HG03432 (cell line): Measurements from ENCODE around the gene SLIRP.
"Not testable (repeated sequence)": the region's sequence is repeated elsewhere in the genome, so short reads cannot be mapped to it uniquely, and the experiment has no call there.

Experiments used
- ATAC-seq: cut with Tn5 transposase; IDR thresholded peaks from one replicate; pipeline ENCODE4 v1.9.1; 2021; ENCODE audit warnings: mild to moderate bottlenecking, moderate library complexity; ENCODE audit not compliant: unreplicated experiment

The SLIRP gene

DNA sequence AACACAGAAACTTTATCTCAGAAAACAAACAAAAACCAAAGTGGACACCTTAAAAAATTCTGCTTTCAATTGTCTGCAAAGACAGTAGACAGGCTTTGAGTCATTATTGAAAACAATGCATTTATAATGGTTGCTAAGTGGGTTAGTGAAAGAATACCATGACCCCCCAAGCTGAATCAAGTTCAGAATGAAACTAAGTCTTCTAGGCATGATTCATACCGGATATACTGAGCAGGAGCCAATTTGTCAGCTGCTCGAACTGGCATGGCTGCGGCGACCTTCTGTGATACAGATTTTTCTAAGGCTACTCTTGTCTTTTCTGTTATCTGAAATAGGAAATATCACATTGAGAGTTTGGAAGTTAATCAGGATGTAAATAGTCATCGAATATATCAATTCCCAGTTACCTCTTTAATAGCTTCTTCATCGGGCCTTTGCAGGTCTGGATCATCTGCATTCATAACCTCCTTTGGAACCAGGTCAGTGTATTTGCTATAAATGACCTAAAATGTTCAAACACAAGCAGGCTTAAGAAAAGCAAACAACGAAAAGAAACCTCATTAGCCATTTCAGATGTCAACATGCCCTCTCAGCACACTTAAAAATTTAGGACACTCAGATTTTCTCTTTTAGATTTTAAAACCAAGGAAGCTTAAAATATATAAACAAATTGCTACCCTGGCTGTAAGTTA is 30.8 kb downstream of the SLIRP start:
- ATAC-seq = no peak

DNA sequence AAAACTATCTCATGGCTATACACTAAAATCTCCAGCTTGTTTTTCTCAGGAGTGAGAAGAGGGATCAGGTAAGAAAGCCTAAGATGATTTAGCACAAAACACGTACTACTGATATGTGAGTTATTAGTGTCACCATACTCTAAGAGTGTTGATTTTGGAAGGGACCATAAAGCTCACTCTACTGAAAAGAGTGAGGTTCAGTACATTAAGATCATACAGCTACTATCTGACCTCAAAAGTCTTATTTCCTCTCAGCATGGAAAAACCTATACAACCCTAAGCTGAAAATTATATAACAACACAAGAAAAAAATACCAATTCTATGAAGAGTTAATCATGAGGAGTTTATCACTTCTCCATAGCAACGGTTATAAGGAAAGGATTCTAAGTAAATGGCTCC is 33.5 kb downstream of the SLIRP start:
- ATAC-seq = no peak

DNA sequence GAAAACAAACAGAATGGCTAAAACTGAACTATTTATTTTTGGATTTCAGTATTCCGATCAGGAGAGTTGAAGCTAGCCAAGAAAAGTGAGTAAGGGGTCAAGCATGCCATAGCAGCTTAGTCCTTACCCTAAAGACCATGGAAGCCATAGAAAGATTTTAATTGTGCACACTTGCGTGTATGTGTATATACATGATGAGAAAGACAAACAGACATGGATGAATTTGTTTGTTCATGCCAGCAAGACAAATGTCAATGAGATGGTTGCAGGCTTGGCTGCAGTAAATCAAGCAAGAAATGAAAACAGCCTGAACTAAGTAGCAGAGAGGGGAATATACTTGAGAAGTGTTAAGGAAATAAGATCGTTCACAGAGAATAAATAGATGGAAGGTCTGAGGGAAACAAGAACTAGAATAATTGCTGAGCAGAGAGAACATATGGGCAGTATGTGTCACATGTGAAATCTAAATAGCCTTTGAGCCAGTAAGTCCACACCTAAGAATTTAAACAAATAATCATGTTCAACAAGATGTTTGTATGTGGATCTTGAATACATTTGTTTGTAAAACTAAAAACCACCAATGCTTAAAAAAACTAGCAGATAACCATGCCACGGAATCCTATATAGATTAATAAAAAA is 38.3 kb downstream of the SLIRP start:
- ATAC-seq = no peak

GRCh38 chr14:77747425-77747824 is 39.5 kb downstream of the SLIRP start:
- ATAC-seq = not testable (repeated sequence)

GRCh38 chr14:77752266-77752665 is 44.4 kb downstream of the SLIRP start:
- ATAC-seq = no peak

- ATAC-seq = no peak
Measured at GRCh38 chr14:77752799-77753516, 45.1 kb downstream of the SLIRP start.

DNA sequence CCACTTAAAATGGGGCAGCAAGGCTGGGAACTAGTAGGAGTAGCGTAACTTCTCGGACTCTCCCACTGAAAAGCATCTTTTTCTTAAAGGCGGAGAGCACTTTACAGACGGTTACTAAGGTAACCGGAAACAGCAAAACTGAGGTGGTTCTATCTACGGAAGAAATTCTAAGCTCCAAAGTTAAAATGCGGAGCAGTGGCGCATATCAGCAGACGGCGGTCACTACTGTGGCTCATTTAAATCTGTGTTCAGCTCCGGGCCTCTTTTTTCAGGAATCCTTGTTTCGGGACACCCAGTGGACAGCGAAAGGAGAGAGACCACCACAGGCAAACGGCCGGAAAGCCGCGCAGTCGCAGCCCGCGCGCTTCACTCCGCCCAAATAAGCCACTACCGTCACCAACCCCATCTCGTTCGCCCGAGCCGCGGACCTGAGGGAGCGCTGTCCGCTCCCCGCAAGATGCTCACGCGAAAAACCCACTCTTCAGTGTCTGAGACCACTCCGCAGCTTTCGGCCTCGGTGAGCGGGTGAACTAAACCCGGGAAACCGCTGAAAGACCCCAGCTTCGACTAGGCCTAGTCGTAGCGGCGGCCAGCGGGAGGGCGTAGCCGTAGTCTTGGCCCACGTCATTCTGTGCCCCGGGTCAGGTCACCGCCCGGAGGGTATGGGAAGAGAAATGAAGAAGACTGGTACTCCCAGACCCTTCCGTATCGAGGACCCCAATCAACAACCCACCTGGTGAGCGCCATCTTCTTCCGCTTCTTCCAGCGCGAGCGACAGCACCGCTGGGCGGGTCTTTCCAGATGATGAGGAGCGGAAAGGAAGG is 52.7 kb downstream of the SLIRP start, which contains the start of gene SNW1:
Gene SNW1 (minus strand): TSS at position 776 of the 824 bp plus-strand sequence. CDS start 29 bp downstream, at position 747.
- ATAC-seq = peak; percentile 95

- peak; percentile 29 for ATAC-seq
Measured at GRCh38 chr14:77761205-77761931, 53.5 kb downstream of the SLIRP start.

GRCh38 chr14:77763316-77763715 is 55.4 kb downstream of the SLIRP start:
- ATAC-seq = no peak

DNA sequence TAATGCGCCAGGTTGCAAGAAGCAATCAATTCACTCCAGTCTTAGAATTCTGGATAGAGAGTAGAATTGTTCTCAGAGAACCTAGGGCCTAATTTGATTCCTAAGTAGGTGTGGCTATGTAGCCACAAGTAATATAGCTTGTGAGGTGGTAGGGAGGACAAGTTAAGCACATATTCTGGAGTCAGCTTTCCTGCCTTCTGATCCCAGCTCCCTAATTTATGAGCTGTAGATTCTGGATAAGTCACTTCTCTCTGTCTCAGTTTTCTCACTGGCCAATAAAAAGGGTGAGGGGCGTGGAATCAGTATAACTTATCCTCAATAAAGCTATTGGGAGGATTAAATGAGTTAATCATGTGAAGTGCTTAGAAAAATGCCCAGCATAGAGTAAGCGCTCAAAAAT is 56.1 kb downstream of the SLIRP start:
- ATAC-seq = no peak
